Calu3 (cell line): ENCODE measurements around the gene ATG101. TPM values are rescaled to one million over a fixed set of nuclear protein-coding genes. Genes with fewer than 3 reads are reported as not detected.

Source experiments
- BruUV-seq: library from RNA; stranded (reverse); fragments of 400-500 nt; replicated peaks from 2 replicates; lab custom pipeline; 2021; lab: Mats Ljungman, UMichigan
- CTCF ChIA-PET: fragments of 300-600 bp; sonication (Branson Sonifier 250); formaldehyde crosslinking; loops from one replicate; lab custom pipeline; 2022; ENCODE audit warnings: antibody characterized with exemption; lab: Charles Lee
- DNase-seq: peaks from one replicate; pipeline ENCODE4 v3.0.0; 2022
- H3K27ac Mint-ChIP-seq: one replicate; pipeline ENCODE4 v1.8.0; 2022; ENCODE audit warnings: mixed read lengths; ENCODE audit not compliant: unreplicated experiment
- H3K27me3 Mint-ChIP-seq: one replicate; pipeline ENCODE4 v1.8.0; 2022; ENCODE audit warnings: mixed read lengths; ENCODE audit not compliant: unreplicated experiment
- H3K36me3 Mint-ChIP-seq: one replicate; pipeline ENCODE4 v1.8.0; 2022; ENCODE audit warnings: mild to moderate bottlenecking, moderate library complexity, mixed read lengths; ENCODE audit not compliant: insufficient read depth, unreplicated experiment
- H3K4me1 Mint-ChIP-seq: one replicate; pipeline ENCODE4 v1.8.0; 2022; ENCODE audit warnings: mild to moderate bottlenecking, low read depth, mixed read lengths; ENCODE audit not compliant: unreplicated experiment
- H3K4me3 Mint-ChIP-seq: one replicate; pipeline ENCODE4 v1.8.0; 2022; ENCODE audit warnings: mild to moderate bottlenecking, low read depth, moderate library complexity, mixed read lengths; ENCODE audit not compliant: unreplicated experiment
- H3K9me3 Mint-ChIP-seq: one replicate; pipeline ENCODE4 v1.8.0; 2022; ENCODE audit warnings: low read depth, mixed read lengths; ENCODE audit not compliant: unreplicated experiment
- intact Hi-C: fragments of 100-400 bp; cut with micrococcal nuclease; formaldehyde crosslinking; loops from one replicate; pipeline ENCODE4 v1.10.0; 2022; ENCODE audit not compliant: unreplicated experiment
- total RNA-seq: library from RNA; stranded (reverse); gene quantifications from 2 replicates; pipeline ENCODE4 v1.2.3, GENCODE V29; 2022
- TF ChIP-seq, protein P1 (sequence below): fragments of 200-600 bp; IDR thresholded peaks from one replicate; pipeline ENCODE4 v1.8.0; 2022; ENCODE audit warnings: antibody characterized with exemption; ENCODE audit not compliant: unreplicated experiment

ATG101 gene
- total RNA-seq, 1 experiment from 2014 or later = 32.8 TPM

GRCh38 chr12:52042706-52043385, 26.9 kb upstream of the ATG101 start:
- no peak for DNase-seq
- TF ChIP-seq, protein P1, sequence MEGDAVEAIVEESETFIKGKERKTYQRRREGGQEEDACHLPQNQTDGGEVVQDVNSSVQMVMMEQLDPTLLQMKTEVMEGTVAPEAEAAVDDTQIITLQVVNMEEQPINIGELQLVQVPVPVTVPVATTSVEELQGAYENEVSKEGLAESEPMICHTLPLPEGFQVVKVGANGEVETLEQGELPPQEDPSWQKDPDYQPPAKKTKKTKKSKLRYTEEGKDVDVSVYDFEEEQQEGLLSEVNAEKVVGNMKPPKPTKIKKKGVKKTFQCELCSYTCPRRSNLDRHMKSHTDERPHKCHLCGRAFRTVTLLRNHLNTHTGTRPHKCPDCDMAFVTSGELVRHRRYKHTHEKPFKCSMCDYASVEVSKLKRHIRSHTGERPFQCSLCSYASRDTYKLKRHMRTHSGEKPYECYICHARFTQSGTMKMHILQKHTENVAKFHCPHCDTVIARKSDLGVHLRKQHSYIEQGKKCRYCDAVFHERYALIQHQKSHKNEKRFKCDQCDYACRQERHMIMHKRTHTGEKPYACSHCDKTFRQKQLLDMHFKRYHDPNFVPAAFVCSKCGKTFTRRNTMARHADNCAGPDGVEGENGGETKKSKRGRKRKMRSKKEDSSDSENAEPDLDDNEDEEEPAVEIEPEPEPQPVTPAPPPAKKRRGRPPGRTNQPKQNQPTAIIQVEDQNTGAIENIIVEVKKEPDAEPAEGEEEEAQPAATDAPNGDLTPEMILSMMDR = no peak
- H3K9me3 Mint-ChIP-seq = no peaks in the 10 kb centered on the region
- H3K27me3 Mint-ChIP-seq = no peaks in the 10 kb centered on the region
- no TSS peak for BruUV-seq
- H3K36me3 Mint-ChIP-seq = peaks cover 29% of the 10 kb centered on the region
- no peak overlapping the region for H3K27ac Mint-ChIP-seq
- CTCF ChIA-PET = no interaction called here
- H3K4me1 Mint-ChIP-seq = no peaks in the 10 kb centered on the region
- intact Hi-C loops = no loop called here
- H3K4me3 Mint-ChIP-seq = no peak overlapping the region

- Mint-ChIP-seq H3K9me3 (no peaks in the 10 kb centered on the region), H3K36me3 (peaks cover 22% of the 10 kb centered on the region), H3K4me1 (no peaks in the 10 kb centered on the region), H3K27me3 (no peaks in the 10 kb centered on the region), H3K27ac (no peak overlapping the region), H3K4me3 (no peak overlapping the region)
- no peak for DNase-seq
- intact Hi-C loops = no loop called here
- CTCF ChIA-PET = interaction anchor here (1.3 kb wide), 1 partner anchor 18 kb away, joined by 3 read pairs; no protein-coding TSS in a partner anchor
- TF ChIP-seq, protein P1 = no peak
- BruUV-seq = no TSS peak
Measured at GRCh38 chr12:52043386-52044212, 26.2 kb upstream of the ATG101 start.

- intact Hi-C loops = no loop called here
- DNase-seq = no peak
- peaks cover 6% of the 10 kb centered on the region for H3K4me1 Mint-ChIP-seq
- TF ChIP-seq, protein P1 = no peak
- no peak overlapping the region for H3K4me3 Mint-ChIP-seq
- no peak overlapping the region for H3K27ac Mint-ChIP-seq
- H3K27me3 Mint-ChIP-seq = no peaks in the 10 kb centered on the region
- BruUV-seq = no TSS peak
- CTCF ChIA-PET = interaction anchor here (1.3 kb wide), 1 partner anchor 19 kb away, joined by 3 read pairs; no protein-coding TSS in a partner anchor
- H3K9me3 Mint-ChIP-seq = no peaks in the 10 kb centered on the region
- H3K36me3 Mint-ChIP-seq = peaks cover 23% of the 10 kb centered on the region
Measured at GRCh38 chr12:52044292-52044983, 25.3 kb upstream of the ATG101 start.

GRCh38 chr12:52045794-52046199, 24.0 kb upstream of the ATG101 start:
- TF ChIP-seq, protein P1 = no peak
- Mint-ChIP-seq H3K4me1 (peaks cover 12% of the 10 kb centered on the region), H3K27me3 (no peaks in the 10 kb centered on the region), H3K4me3 (no peak overlapping the region), H3K36me3 (peaks cover 28% of the 10 kb centered on the region), H3K27ac (no peak overlapping the region), H3K9me3 (no peaks in the 10 kb centered on the region)
- intact Hi-C loops = no loop called here
- CTCF ChIA-PET = interaction anchor here (1.0 kb wide), 1 partner anchor 21 kb away, joined by 4 read pairs; no protein-coding TSS in a partner anchor
- no TSS peak for BruUV-seq
- no peak for DNase-seq
